Heart left ventricle (tissue), 16 donors: ENCODE results near the gene VTI1A. TPM values are rescaled to one million over a fixed set of nuclear protein-coding genes. Genes with fewer than 3 reads are reported as not detected.

ENCODE experiments used
- ATAC-seq, 4 donors: fragments of 200-7000 bp; cut with Tn5 transposase; one replicate each; pipeline ENCODE4 v1.9.1; 2020 to 2022; ENCODE audit warnings: moderate library complexity in 4 of 4, mild to moderate bottlenecking in 3 of 4, moderate number of reproducible peaks in 1 of 4
- DNase-seq, 5 donors: peaks; one replicate each; pipeline ENCODE4 v3.0.0-alpha.2; 2020
- H3K27ac ChIP-seq, 12 donors: fragments of 200-600 bp; sonication (generic) in 4 of 12; one replicate each; pipeline versions ENCODE4 v1.5.0 to v1.8.0; 2016 to 2022; ENCODE audit warnings: mild to moderate bottlenecking in 2 of 12
- H3K27me3 ChIP-seq, 9 donors: fragments of 200-600 bp; sonication (generic) in 2 of 9; one replicate each; pipeline versions ENCODE4 v1.5.1 to v1.8.0; 2016 to 2022; ENCODE audit warnings: mild to moderate bottlenecking in 3 of 9
- H3K36me3 ChIP-seq, 9 donors: fragments of 200-600 bp; sonication (generic) in 2 of 9; one replicate each; pipeline versions ENCODE4 v1.5.0 to v1.8.0; 2018 to 2022; ENCODE audit warnings: mild to moderate bottlenecking in 2 of 9
- H3K4me1 ChIP-seq, 12 donors: fragments of 200-600 bp; sonication (generic) in 4 of 12; one replicate each; pipeline versions ENCODE4 v1.5.0 to v1.8.0; 2016 to 2022; ENCODE audit warnings: mild to moderate bottlenecking in 3 of 12
- H3K4me3 ChIP-seq, 12 donors: fragments of 200-600 bp; sonication (generic) in 4 of 12; one replicate each; pipeline versions ENCODE4 v1.5.0 to v1.8.0; 2017 to 2022; ENCODE audit warnings: mild to moderate bottlenecking in 9 of 12, moderate library complexity in 4 of 12
- H3K9me3 ChIP-seq, 12 donors: fragments of 200-600 bp; sonication (generic) in 4 of 12; one replicate each; pipeline versions ENCODE4 v1.5.0 to v1.8.0; 2016 to 2022; ENCODE audit warnings: mild to moderate bottlenecking in 1 of 12
- POLR2A ChIP-seq, 2 donors: fragments of 450-650 bp; IDR thresholded peaks; one replicate each; pipeline ENCODE4 v1.6.1; 2017; ENCODE audit warnings: antibody characterized with exemption in 2 of 2, mild to moderate bottlenecking in 2 of 2, moderate library complexity in 2 of 2
- WGBS, 4 donors: extraction: QIAGEN DNeasy Blood & Tissue Kit in 2 of 4; methylation state at CpG; one replicate each; pipeline versions ENCODE4 v1.1.5 to v1.1.7; 2013 to 2018; 5-methylcytosine and 5-hydroxymethylcytosine counted together
- intact Hi-C, 10 donors: fragments of 100-400 bp; cut with DNase I; formaldehyde crosslinking; loops; one replicate each; pipeline versions ENCODE4 v1.11.1 to v1.14.2; 2022
- polyA plus RNA-seq, 2 donors: library from polyadenylated mRNA; stranded (reverse); fragments of 200-250 nt; gene quantifications; one replicate each; pipeline ENCODE4 v1.2.3, GENCODE V29; 2013
- total RNA-seq, 9 donors: library from RNA; depleted of rRNA in 2 of 9; stranded (reverse); fragments of >200 nt in 2 of 9; fragmentation: NEBNext Ultra II Directional in 3 of 9; extraction: Animal tissue kit (Norgen Biotek cat#: 25700) in 3 of 9; gene quantifications; one replicate each; pipeline versions ENCODE4 v1.1.0 to v1.2.4, GENCODE V29; 2016 to 2023
- TF ChIP-seq, protein P1 (sequence below), 12 donors: fragments of 200-600 bp; sonication (generic) in 4 of 12; IDR thresholded peaks; one replicate each; pipeline versions ENCODE4 v1.5.0 to v1.8.0; 2018 to 2022; ENCODE audit warnings: antibody characterized with exemption in 12 of 12, mild to moderate bottlenecking in 5 of 12
- donor health status: ischemic (EF 13 %, LVEDD 7.1; RV severe dilation, severe dysfunction).
- donor health status: healthy with polysubstance abuse.
- donor health status: DM: no; HTN: yes; CAD: no.
- donor health status: DM: no; HTN: no; CAD: no.
- donor health status: ischemic (EF 25% LVEDD 6.9; RV normal size, moderate dysfunction).
- donor health status: ischemic (EF 25% LVEDD 5.7; RV mildly dilated, moderate dysfunction).
- donor health status: healthy.
- donor health status: DM: yes; HTN: yes; CAD: no.
- donor health status: ischemic (EF 35%, LVEDD 5.7; RV mildly dilated, moderate dysfunction).
- donor health status: nonischemic (EF 11% LVEDD 7.7; RV severe dilation, severe dysfunction).
- donor health status: DM: yes; HTN: yes; CAD: no.
- donor health status: PGD.
- donor health status: ischemic (EF 29% LVEDD 5.4; RV normal size, mild dysfunction).
- donor health status: nonischemic (EF 23%, LVEDD 6.1; RV moderate dilation, normal function).

Gene VTI1A
- total and polyA plus RNA-seq, 11 donors = 6.0 to 33.1 (median 23.2) TPM

- no peaks in the 10 kb centered on the region for H3K9me3 ChIP-seq
- no peak overlapping the region for H3K27ac ChIP-seq
- no peak for TF ChIP-seq POLR2A (IDR thresholded peaks at IDR 0.05)
- TF ChIP-seq, protein P1, sequence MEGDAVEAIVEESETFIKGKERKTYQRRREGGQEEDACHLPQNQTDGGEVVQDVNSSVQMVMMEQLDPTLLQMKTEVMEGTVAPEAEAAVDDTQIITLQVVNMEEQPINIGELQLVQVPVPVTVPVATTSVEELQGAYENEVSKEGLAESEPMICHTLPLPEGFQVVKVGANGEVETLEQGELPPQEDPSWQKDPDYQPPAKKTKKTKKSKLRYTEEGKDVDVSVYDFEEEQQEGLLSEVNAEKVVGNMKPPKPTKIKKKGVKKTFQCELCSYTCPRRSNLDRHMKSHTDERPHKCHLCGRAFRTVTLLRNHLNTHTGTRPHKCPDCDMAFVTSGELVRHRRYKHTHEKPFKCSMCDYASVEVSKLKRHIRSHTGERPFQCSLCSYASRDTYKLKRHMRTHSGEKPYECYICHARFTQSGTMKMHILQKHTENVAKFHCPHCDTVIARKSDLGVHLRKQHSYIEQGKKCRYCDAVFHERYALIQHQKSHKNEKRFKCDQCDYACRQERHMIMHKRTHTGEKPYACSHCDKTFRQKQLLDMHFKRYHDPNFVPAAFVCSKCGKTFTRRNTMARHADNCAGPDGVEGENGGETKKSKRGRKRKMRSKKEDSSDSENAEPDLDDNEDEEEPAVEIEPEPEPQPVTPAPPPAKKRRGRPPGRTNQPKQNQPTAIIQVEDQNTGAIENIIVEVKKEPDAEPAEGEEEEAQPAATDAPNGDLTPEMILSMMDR (IDR thresholded peaks at IDR 0.05) = no peak
- no peak overlapping the region for H3K4me3 ChIP-seq
- ATAC-seq (no peak), DNase-seq (no peak)
- H3K27me3 ChIP-seq = no peaks in the 10 kb centered on the region
- no peaks in the 10 kb centered on the region for H3K36me3 ChIP-seq
- peaks cover 0 to 19% (median 3%) of the 10 kb centered on the region in 12 donors for H3K4me1 ChIP-seq
- intact Hi-C loops = no loop called here
These were observed 253.2 kb downstream of the VTI1A start for GRCh38 chr10:112700215-112700671.

- WGBS, 4 donors = 63 to 73% (median 66%) methylated on average over 4 of the region's 4 CpGs
These were observed 254.3 kb downstream of the VTI1A start for GRCh38 chr10:112701211-112701877.

GRCh38 chr10:112701878-112702255 lies 254.9 kb downstream of the VTI1A start:
- no peak overlapping the region for H3K4me3 ChIP-seq
- intact Hi-C loops = no loop called here
- no peak overlapping the region for H3K27ac ChIP-seq
- DNase-seq (no peak), ATAC-seq (no peak)
- H3K4me1 ChIP-seq = peaks cover 0 to 19% (median 3%) of the 10 kb centered on the region in 12 donors
- no peaks in the 10 kb centered on the region for H3K9me3 ChIP-seq
- WGBS, 4 donors = 87 to 89% (median 88%) methylated on average over 2 of the region's 2 CpGs
- H3K36me3 ChIP-seq = no peaks in the 10 kb centered on the region
- H3K27me3 ChIP-seq = no peaks in the 10 kb centered on the region
- no peak for TF ChIP-seq POLR2A (IDR thresholded peaks at IDR 0.05)
- TF ChIP-seq, protein P1 (IDR thresholded peaks at IDR 0.05) = no peak

More at GRCh38 chr10:112701211-112701877, 254.3 kb downstream of the VTI1A start:
- DNase-seq = no peak
- intact Hi-C loops = no loop called here
- no peak for ATAC-seq
- no peak for TF ChIP-seq POLR2A (IDR thresholded peaks at IDR 0.05)
- TF ChIP-seq, protein P1 (IDR thresholded peaks at IDR 0.05) = no peak
- H3K4me1 ChIP-seq = peaks cover 0 to 19% (median 3%) of the 10 kb centered on the region in 12 donors
- H3K27ac ChIP-seq = no peak overlapping the region
- no peaks in the 10 kb centered on the region for H3K36me3 ChIP-seq
- no peak overlapping the region for H3K4me3 ChIP-seq
- no peaks in the 10 kb centered on the region for H3K9me3 ChIP-seq
- no peaks in the 10 kb centered on the region for H3K27me3 ChIP-seq

DNA sequence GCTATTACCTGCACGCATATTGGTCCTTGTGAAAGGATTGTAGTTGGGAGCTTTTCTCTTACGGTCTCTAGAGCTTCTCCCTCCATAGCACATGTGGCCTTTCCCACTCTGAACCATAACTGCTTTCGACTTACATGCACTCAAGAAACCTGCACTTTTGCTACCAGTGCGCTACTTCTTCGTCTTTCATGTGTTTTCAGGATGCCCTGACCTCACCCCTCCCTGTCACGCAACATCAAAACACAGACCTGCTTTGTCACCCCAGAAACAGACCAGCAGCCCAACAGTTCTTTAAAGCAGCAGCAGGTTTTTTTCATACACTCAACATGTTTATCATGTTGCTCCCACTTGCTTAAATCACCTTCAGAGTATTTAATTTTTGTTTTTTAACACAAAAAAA lies 259.6 kb downstream of the VTI1A start:
- 95 to 97% (median 96%) methylated on average over 6 of the region's 6 CpGs for WGBS, 4 donors
- DNase-seq = no peak

More for the DNA sequence above, 259.6 kb downstream of the VTI1A start:
- intact Hi-C loops = no loop called here
- Histone ChIP-seq H3K4me3 (no peak overlapping the region), H3K27ac (no peak overlapping the region), H3K36me3 (no peaks in the 10 kb centered on the region), H3K9me3 (no peaks in the 10 kb centered on the region), H3K4me1 (peaks cover 0 to 6% (median 0%) of the 10 kb centered on the region in 12 donors), H3K27me3 (no peaks in the 10 kb centered on the region)
- TF ChIP-seq POLR2A (IDR thresholded peaks at IDR 0.05) = no peak
- TF ChIP-seq, protein P1 (IDR thresholded peaks at IDR 0.05) = no peak
- ATAC-seq = no peak
